GM13977 (cell line): ENCODE results near the gene PLA2G3.
A peak's percentile ranks its signal among the peaks of the same experiment; 100 is the strongest.

Source experiments
- DNase-seq: peaks from one replicate; pipeline ENCODE4 v3.0.0; 2012; ENCODE audit warnings: low spot score
- CTCF ChIP-seq: IDR thresholded peaks from 2 replicates; pipeline ENCODE4 v1.5.1; 2012; ENCODE audit warnings: mild to moderate bottlenecking, control low read depth; ENCODE audit not compliant: insufficient read depth; ENCODE audit errors: extremely low read depth, missing control alignments
- in situ Hi-C: fragments of 300-500 bp; cut with MboI; formaldehyde crosslinking; loops from one replicate; pipeline ENCODE4 v1.12.0; 2022; ENCODE audit warnings: low sequenced_read_pairs, low pct_unique_long_range_greater_than_20kb, mixed read lengths, inconsistent platforms; ENCODE audit not compliant: unreplicated experiment

The PLA2G3 gene

GRCh38 chr22:31086703-31087330 lies 53.5 kb downstream of the PLA2G3 start:
- peak; percentile 9 for DNase-seq
- in situ Hi-C loops, result loop anchor here (10.0 kb wide), 1 partner anchor 322 kb away; no protein-coding TSS in a partner anchor
- no peak for TF ChIP-seq CTCF

GRCh38 chr22:31085928-31086327 lies 54.4 kb downstream of the PLA2G3 start:
- in situ Hi-C loops, result loop anchor here (10.0 kb wide), 1 partner anchor 321 kb away; no protein-coding TSS in a partner anchor
- peak; percentile 17 for DNase-seq
- TF ChIP-seq CTCF, result no peak

- DNase-seq, result no peak
- in situ Hi-C loops, result loop anchor here (10.0 kb wide), 1 partner anchor 321 kb away; no protein-coding TSS in a partner anchor
- peak; percentile 4 for TF ChIP-seq CTCF
Measured at GRCh38 chr22:31085493-31085824, 54.8 kb downstream of the PLA2G3 start.

GRCh38 chr22:31084811-31085492 lies 55.4 kb downstream of the PLA2G3 start:
- TF ChIP-seq CTCF, result peak; percentile 88
- in situ Hi-C loops, result loop anchor here (10.0 kb wide), 1 partner anchor 320 kb away; no protein-coding TSS in a partner anchor
- DNase-seq, result peak; percentile 97
